Gastrocnemius medialis (tissue), 4 donors: ENCODE measurements around the gene NTN1. TPM values are rescaled to one million over a fixed set of nuclear protein-coding genes. Genes with fewer than 3 reads are reported as not detected.

ENCODE experiments used
- ATAC-seq, 2 donors: fragments of 150-250 bp; one replicate each; pipeline ENCODE4 v1.9.1; 2016
- DNase-seq, 2 donors: peaks; one replicate each; pipeline ENCODE4 v3.0.0-alpha.2; 2019
- H3K27ac ChIP-seq, 4 donors: fragments of 200-600 bp; sonication (generic); 1 replicate in 1 of 4; 2 replicates in 3 of 4; pipeline ENCODE4 v1.5.1; 2016 to 2018; ENCODE audit warnings: mild to moderate bottlenecking in 2 of 4, moderate library complexity in 1 of 4
- H3K27me3 ChIP-seq, 3 donors: fragments of 200-600 bp; sonication (generic) in 2 of 3; 1 replicate in 1 of 3; 2 replicates in 2 of 3; pipeline versions ENCODE4 v1.5.1 to v1.6.0; 2016 to 2019; ENCODE audit warnings: mild to moderate bottlenecking in 1 of 3, moderate library complexity in 1 of 3
- H3K36me3 ChIP-seq, 2 donors: fragments of 200-600 bp; sonication (generic) in 1 of 2; one replicate each; pipeline ENCODE4 v1.5.1; 2017 to 2018
- H3K4me1 ChIP-seq, 2 donors: fragments of 200-600 bp; sonication (generic) in 1 of 2; one replicate each; pipeline ENCODE4 v1.5.1; 2016 to 2017; ENCODE audit warnings: mild to moderate bottlenecking in 2 of 2
- H3K4me3 ChIP-seq, 4 donors: fragments of 200-600 bp; sonication (generic) in 3 of 4; 1 replicate in 1 of 4; 2 replicates in 3 of 4; pipeline ENCODE4 v1.5.1; 2016 to 2019; ENCODE audit warnings: mild to moderate bottlenecking in 2 of 4
- H3K9me3 ChIP-seq, 3 donors: fragments of 200-600 bp; sonication (generic) in 2 of 3; 1 replicate in 1 of 3; 2 replicates in 2 of 3; pipeline ENCODE4 v1.5.1; 2016 to 2019
- POLR2A ChIP-seq, 2 donors: fragments of 450-650 bp; IDR thresholded peaks; one replicate each; pipeline ENCODE4 v1.6.1; 2017; ENCODE audit warnings: antibody characterized with exemption in 2 of 2, mild to moderate bottlenecking in 2 of 2, moderate library complexity in 2 of 2
- in situ Hi-C, 4 donors: fragments of 200-750 bp; cut with MboI; loops; one replicate each; pipeline versions ENCODE4 v1.15.0 to v1.8.0; 2017; ENCODE audit warnings: low sequenced_read_pairs in 4 of 4
- intact Hi-C: fragments of 100-400 bp; cut with DNase I; formaldehyde crosslinking; loops from one replicate; pipeline ENCODE4 v1.15.1; 2023; ENCODE audit warnings: low total_unique reads
- total RNA-seq, 4 donors: library from RNA; depleted of rRNA; stranded (reverse); fragments of >200 nt; gene quantifications; one replicate each; pipeline versions ENCODE4 v1.1.0 to v1.2.3, GENCODE V29; 2016
- TF ChIP-seq, protein P1 (sequence below), 5 experiments: fragments of 450-650 bp in 3 of 5; fragments of 200-600 bp in 2 of 5; sonication (generic) in 2 of 5; IDR thresholded peaks in 4 of 5; conservative IDR thresholded peaks in 1 of 5; 1 replicate in 4 of 5; 2 replicates in 1 of 5; pipeline ENCODE4 v1.5.1; 2016 to 2019; ENCODE audit warnings: antibody characterized with exemption in 5 of 5, mild to moderate bottlenecking in 3 of 5, moderate library complexity in 3 of 5

Gene NTN1
- total RNA-seq, 4 donors from 2014 or later = 0.76 to 4.1 (median 1.2) TPM

DNA sequence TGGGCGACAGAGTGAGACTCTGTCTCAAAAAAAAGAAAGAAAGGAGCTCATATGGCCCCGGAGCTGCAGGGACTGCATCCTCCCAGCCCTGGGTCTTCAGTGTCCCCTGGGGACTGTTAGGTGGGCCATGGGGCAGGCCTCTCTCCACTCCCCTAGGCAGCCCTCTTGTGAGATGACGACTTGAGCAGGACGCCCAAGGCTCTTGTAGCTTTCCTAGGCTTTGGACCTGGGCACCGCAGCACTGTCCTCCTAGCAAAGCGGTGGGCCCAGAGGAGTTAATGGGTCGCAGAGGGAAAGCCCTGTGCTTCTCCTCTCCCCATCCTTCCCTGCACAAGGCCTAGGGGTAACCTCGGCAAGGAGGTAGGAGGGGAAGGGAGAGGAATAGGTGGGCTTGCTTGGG, 202.2 kb downstream of the NTN1 start:
- intact Hi-C loops (no loop called here), in situ Hi-C loops (no loop called here)
- Histone ChIP-seq H3K27ac (no peak overlapping the region), H3K27me3 (no peaks in the 10 kb centered on the region), H3K9me3 (no peaks in the 10 kb centered on the region), H3K4me3 (no peak overlapping the region), H3K4me1 (no peaks in the 10 kb centered on the region), H3K36me3 (no peaks in the 10 kb centered on the region)
- no peak for ATAC-seq
- no peak for DNase-seq
- TF ChIP-seq, protein P1, sequence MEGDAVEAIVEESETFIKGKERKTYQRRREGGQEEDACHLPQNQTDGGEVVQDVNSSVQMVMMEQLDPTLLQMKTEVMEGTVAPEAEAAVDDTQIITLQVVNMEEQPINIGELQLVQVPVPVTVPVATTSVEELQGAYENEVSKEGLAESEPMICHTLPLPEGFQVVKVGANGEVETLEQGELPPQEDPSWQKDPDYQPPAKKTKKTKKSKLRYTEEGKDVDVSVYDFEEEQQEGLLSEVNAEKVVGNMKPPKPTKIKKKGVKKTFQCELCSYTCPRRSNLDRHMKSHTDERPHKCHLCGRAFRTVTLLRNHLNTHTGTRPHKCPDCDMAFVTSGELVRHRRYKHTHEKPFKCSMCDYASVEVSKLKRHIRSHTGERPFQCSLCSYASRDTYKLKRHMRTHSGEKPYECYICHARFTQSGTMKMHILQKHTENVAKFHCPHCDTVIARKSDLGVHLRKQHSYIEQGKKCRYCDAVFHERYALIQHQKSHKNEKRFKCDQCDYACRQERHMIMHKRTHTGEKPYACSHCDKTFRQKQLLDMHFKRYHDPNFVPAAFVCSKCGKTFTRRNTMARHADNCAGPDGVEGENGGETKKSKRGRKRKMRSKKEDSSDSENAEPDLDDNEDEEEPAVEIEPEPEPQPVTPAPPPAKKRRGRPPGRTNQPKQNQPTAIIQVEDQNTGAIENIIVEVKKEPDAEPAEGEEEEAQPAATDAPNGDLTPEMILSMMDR (IDR thresholded peaks at IDR 0.05 in 4 of 5, conservative IDR thresholded peaks at IDR 0.05 in 1 of 5) = no peak
- TF ChIP-seq POLR2A (IDR thresholded peaks at IDR 0.05) = no peak

DNA sequence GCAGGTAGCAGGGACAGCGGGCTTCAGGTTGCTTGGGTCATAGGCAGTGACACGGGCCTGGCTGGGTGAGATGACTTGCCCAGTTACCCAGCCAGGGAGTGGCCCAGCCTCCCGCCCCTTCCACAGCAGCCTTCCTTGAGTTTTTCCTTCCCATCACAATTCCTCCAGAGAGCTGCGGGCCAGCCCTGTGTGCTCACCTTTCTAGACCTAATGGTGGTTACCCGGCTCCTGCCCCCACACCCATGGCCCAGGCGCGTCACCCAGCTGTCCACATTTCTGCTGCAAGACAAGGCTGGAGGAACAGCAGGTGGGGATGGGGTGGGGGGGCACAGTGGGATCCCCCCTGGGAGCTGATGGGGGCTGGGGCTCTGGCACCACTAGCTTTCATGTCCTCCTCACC, 203.2 kb downstream of the NTN1 start:
- TF ChIP-seq, protein P1 (IDR thresholded peaks at IDR 0.05 in 4 of 5, conservative IDR thresholded peaks at IDR 0.05 in 1 of 5) = no peak
- no peak for TF ChIP-seq POLR2A (IDR thresholded peaks at IDR 0.05)
- DNase-seq = no peak
- Histone ChIP-seq H3K36me3 (no peaks in the 10 kb centered on the region), H3K27ac (no peak overlapping the region), H3K27me3 (no peaks in the 10 kb centered on the region), H3K4me1 (no peaks in the 10 kb centered on the region), H3K4me3 (no peak overlapping the region), H3K9me3 (no peaks in the 10 kb centered on the region)
- intact Hi-C loops = no loop called here
- ATAC-seq = no peak
- in situ Hi-C loops = no loop called here

DNA sequence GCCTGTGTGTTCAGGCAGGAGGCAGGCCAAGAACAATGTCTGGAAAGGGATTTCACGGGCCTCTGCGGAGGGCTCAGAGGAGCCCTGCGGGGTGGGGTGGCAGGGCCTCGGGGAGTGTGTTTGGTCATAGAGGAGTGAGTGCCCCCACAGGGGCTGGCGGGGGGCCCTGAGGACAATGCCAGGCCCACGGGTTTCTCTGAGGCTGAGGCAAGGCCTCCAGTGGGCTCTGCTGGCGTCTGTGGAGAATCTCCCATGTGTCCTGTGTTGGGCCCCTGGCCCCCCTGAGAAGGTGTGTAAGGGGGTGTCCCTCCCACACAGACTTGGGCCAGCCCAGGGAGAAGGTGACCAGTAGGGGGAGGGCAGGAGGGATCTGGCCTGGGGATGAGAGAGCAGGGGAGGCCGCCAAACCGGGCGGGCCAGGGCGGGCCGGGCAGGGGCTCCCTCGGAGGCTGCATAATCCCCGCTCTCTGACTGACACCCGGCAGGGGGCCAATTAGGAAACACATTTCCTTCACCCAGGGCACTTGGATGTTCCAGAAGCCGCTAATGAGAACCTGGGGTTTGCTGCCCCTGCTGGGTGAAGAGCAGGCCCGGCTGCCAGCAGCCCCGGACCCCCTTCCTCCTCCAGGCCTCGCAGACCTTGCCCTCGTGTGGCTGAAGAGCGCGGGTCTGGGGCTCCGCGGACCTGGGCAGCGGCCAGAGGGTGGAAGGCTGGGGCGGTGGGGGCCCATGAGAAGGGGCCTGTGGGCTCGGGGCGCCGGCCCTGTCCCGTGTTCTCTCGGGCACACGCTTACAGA, 204.2 kb downstream of the NTN1 start:
- no peaks in the 10 kb centered on the region for H3K9me3 ChIP-seq
- no peak overlapping the region for H3K27ac ChIP-seq
- intact Hi-C loops (no loop called here), in situ Hi-C loops (no loop called here)
- no peak for DNase-seq
- no peaks in the 10 kb centered on the region for H3K36me3 ChIP-seq
- TF ChIP-seq, protein P1 (IDR thresholded peaks at IDR 0.05 in 4 of 5, conservative IDR thresholded peaks at IDR 0.05 in 1 of 5) = no peak
- no peak for TF ChIP-seq POLR2A (IDR thresholded peaks at IDR 0.05)
- H3K4me3 ChIP-seq = no peak overlapping the region
- ATAC-seq = no peak
- no peaks in the 10 kb centered on the region for H3K4me1 ChIP-seq
- no peaks in the 10 kb centered on the region for H3K27me3 ChIP-seq

DNA sequence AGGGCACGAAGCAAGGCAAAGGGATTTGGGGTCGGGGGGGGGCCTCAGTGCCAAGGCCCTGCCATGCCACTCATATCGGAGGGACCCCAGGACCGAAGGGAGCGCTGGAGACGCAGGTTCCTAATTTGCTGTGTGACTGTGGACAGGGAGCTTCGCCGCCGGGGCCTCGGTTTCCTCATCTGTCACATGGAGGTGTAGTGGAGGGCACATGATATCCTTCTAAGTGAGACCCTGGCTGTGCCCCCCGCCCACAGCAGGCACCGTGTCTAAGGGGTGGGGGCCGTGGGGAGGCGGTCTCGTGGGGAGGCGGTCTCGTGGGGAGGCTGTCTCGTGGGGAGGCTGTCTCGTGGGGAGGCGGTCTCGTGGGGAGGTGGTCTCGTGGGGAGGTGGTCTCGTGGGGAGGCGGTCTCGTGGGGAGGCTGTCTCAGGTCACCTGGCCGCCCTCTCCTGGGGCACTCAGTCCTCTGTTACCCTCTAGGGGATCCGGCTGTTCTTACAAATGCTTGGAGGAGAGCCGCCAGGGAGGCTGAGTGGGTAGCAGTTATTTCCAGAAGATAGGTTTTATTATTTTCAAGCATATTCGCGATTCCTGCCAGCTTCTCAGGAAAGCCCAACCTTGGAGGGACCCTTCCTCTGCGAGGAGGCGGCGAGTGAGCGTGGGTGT, 205.0 kb downstream of the NTN1 start:
- no peaks in the 10 kb centered on the region for H3K27me3 ChIP-seq
- H3K4me1 ChIP-seq = no peaks in the 10 kb centered on the region
- TF ChIP-seq POLR2A (IDR thresholded peaks at IDR 0.05) = no peak
- TF ChIP-seq, protein P1 (IDR thresholded peaks at IDR 0.05 in 4 of 5, conservative IDR thresholded peaks at IDR 0.05 in 1 of 5) = no peak
- no peak for DNase-seq
- in situ Hi-C loops = no loop called here
- H3K27ac ChIP-seq = no peak overlapping the region
- no peak overlapping the region for H3K4me3 ChIP-seq
- H3K36me3 ChIP-seq = no peaks in the 10 kb centered on the region
- no peak for ATAC-seq
- H3K9me3 ChIP-seq = no peaks in the 10 kb centered on the region
- intact Hi-C loops = no loop called here
